ENCODE results near the gene OCIAD2.
"Not testable (repeated sequence)": the region's sequence is repeated elsewhere in the genome, so short reads cannot be mapped to it uniquely, and the experiment has no call there.

Gene OCIAD2

DNA sequence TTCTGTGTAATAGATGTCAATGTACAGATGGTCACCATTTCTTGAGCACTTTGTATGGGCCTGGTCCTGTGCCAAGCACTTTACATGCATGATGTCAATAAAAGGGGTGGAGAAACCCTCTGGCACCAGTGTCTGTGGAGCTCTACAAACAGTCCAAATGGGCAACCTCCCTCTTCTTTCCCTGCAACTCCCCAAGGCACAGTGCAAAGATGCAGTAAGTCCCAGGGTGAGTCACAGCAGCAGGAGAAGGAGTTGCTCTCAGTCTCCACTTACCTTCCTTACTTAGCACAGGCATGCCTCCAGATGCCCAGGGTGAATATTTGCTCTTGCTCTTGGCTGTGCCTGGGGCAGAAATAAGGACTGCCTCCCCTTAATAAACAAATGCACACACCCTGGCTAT lies 4.3 kb downstream of the OCIAD2 start:
- H3K27ac ChIP-seq: no peak overlapping the region
- no peaks in the 10 kb centered on the region for H3K9me3 ChIP-seq (replicated peaks in 1 of 11)
- H3K36me3 ChIP-seq: peaks cover 0 to 22% (median 5%) of the 10 kb centered on the region in 11 experiments; a peak in 9 of 22 replicates
- H3K4me3 ChIP-seq: no peak overlapping the region
- H3K9ac ChIP-seq: no peak overlapping the region
- no peaks in the 10 kb centered on the region for H4K20me1 ChIP-seq
- H3K4me1 ChIP-seq: peaks cover 17 to 30% (median 23%) of the 10 kb centered on the region in 10 experiments
- no peak for TF ChIP-seq Cebpa-rat (IDR thresholded peaks at IDR 0.05)
- H3K4me2 ChIP-seq: no peak overlapping the region
- peaks cover 0 to 14% (median 9%) of the 10 kb centered on the region in 11 experiments; a peak in 9 of 22 replicates for H3K27me3 ChIP-seq

DNA sequence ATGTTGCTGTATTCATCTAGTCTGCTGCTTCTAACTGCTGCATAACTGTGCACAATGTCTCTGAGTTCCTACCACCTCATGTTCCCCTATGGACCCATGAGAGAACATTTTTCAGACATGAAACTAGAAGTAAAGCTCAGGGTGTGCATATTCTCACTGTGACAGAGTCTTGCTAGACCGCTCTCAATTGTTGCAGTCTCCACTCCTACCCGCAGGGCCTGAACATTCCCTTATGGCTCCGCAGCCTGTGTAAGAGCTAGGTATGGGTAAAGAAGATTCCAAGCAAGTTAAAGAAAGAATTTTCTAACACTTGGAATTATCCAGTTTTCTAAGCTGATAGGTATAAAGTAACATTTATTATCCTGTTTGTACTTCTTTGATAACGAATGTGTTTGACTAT lies 5.4 kb downstream of the OCIAD2 start:
- no peaks in the 10 kb centered on the region for H4K20me1 ChIP-seq
- no peaks in the 10 kb centered on the region for H3K9me3 ChIP-seq (replicated peaks in 1 of 11)
- TF ChIP-seq Cebpa-rat (IDR thresholded peaks at IDR 0.05): no peak
- H3K4me2 ChIP-seq: no peak overlapping the region
- no peak overlapping the region for H3K27ac ChIP-seq
- no peak overlapping the region for H3K4me3 ChIP-seq
- peaks cover 8 to 24% (median 22%) of the 10 kb centered on the region in 10 experiments for H3K4me1 ChIP-seq
- H3K9ac ChIP-seq: no peak overlapping the region
- H3K27me3 ChIP-seq: peaks cover 0 to 7% (median 3%) of the 10 kb centered on the region in 11 experiments; a peak in 9 of 22 replicates
- H3K36me3 ChIP-seq: peaks cover 0 to 31% (median 6%) of the 10 kb centered on the region in 11 experiments; a peak in 9 of 22 replicates

DNA sequence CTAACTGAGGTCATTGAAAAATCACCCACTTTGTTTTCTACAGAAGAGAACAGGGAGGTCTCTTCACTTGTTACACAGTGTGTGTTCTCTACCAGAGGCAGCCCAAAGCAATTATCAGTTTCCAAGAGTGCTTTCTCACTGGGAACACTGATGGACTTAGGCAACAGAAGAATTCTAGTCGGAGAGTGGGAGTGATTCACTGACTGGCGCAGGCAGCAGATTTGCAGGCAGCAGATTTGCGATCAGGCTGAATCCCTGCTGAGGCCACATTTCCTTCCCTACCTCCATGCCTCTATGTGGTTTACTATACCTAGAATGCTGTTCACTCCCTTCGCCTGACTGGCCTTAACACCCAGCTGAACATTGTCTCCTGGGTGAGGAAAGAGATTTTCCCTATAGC lies 6.6 kb downstream of the OCIAD2 start:
- peak overlapping the region in 8 of 11 experiments; percentile 6 to 69 (median 44); a peak in 11 of 22 replicates for H3K4me2 ChIP-seq
- H3K9ac ChIP-seq: no peak overlapping the region
- H3K4me1 ChIP-seq: peaks cover 0 to 17% (median 15%) of the 10 kb centered on the region in 10 experiments; a peak in 16 of 20 replicates
- TF ChIP-seq Cebpa-rat (IDR thresholded peaks at IDR 0.05): no peak
- H3K36me3 ChIP-seq: peaks cover 0 to 31% (median 6%) of the 10 kb centered on the region in 11 experiments; a peak in 9 of 22 replicates
- H4K20me1 ChIP-seq: no peaks in the 10 kb centered on the region
- no peaks in the 10 kb centered on the region for H3K27me3 ChIP-seq
- no peak overlapping the region for H3K4me3 ChIP-seq
- H3K27ac ChIP-seq: peak overlapping the region in 4 of 11 experiments; percentile 48 to 68 (median 63); a peak in 10 of 22 replicates
- no peaks in the 10 kb centered on the region for H3K9me3 ChIP-seq (replicated peaks in 1 of 11)

DNA sequence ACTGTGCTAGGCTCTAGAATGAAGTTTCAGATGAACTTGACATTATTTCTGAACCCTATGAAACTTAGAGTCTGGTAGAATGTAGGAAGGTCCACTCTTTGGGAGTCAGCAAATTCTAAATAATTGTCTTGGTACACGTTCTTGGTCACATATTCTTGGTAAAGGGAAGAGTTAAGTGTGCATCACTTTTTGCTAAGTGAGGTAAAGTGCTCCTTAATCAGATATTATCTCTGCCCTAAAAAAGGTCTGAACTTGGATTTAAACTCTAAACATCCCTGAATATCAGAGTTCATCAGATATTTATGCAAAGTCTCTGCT lies 7.2 kb downstream of the OCIAD2 start:
- H3K36me3 ChIP-seq: peaks cover 0 to 31% (median 6%) of the 10 kb centered on the region in 11 experiments; a peak in 9 of 22 replicates
- no peak for TF ChIP-seq Cebpa-rat (IDR thresholded peaks at IDR 0.05)

DNA sequence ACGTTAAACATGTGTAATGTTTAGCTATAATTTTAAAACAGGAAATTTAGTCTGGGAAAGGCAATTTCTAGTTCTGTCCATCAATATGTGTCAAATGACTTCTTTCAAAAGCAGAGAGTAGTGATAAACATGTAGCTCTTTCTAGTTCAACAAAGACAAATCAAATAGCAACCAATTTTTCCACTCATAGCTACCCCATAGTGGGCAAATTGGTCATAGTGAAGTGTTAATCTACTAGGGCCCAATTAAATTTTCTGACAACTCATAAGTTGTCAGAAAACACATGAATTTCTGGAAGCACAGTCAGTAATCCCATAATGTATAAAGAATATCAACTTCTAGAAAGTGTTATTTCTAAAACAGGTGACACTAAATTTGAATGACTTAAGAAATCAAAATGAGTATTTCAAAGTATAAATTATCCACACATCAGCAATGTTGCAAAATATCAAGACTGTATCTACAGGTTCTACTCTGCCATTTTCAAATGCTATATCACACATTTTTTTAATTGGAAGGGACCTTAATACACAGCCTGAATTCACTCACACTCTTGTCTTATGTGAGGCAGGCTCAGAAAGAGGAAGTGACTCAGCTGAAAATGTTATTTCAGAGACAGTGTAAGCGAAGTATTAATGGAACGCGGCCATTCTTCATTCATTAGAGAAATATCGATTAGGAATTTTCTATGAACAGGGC lies 7.7 kb downstream of the OCIAD2 start:
- peaks cover 0 to 31% (median 6%) of the 10 kb centered on the region in 11 experiments; a peak in 9 of 22 replicates for H3K36me3 ChIP-seq
- H3K9me3 ChIP-seq (replicated peaks in 1 of 11): no peaks in the 10 kb centered on the region
- H3K27me3 ChIP-seq: no peaks in the 10 kb centered on the region
- H3K27ac ChIP-seq: peak overlapping the region in 9 of 11 experiments; percentile 3 to 68 (median 48); a peak in 14 of 22 replicates
- no peak for TF ChIP-seq Cebpa-rat (IDR thresholded peaks at IDR 0.05)
- peak overlapping the region in 1 of 10 experiments; percentile 26; a peak in 1 of 20 replicates for H3K4me3 ChIP-seq
- no peak overlapping the region for H3K9ac ChIP-seq
- peak overlapping the region; percentile 1 to 69 (median 42); a peak in 16 of 22 replicates for H3K4me2 ChIP-seq
- H4K20me1 ChIP-seq: no peaks in the 10 kb centered on the region
- H3K4me1 ChIP-seq: peaks cover 0 to 17% (median 15%) of the 10 kb centered on the region in 10 experiments; a peak in 15 of 20 replicates

More for the DNA sequence above, 7.2 kb downstream of the OCIAD2 start:
- Histone ChIP-seq H4K20me1 (no peaks in the 10 kb centered on the region), H3K4me3 (peak overlapping the region in 1 of 10 experiments; percentile 26; a peak in 1 of 20 replicates), H3K9me3 (replicated peaks in 1 of 11) (no peaks in the 10 kb centered on the region), H3K4me1 (peaks cover 0 to 17% (median 15%) of the 10 kb centered on the region in 10 experiments; a peak in 15 of 20 replicates), H3K4me2 (peak overlapping the region; percentile 1 to 69 (median 42); a peak in 16 of 22 replicates), H3K27me3 (no peaks in the 10 kb centered on the region), H3K9ac (no peak overlapping the region), H3K27ac (peak overlapping the region in 9 of 11 experiments; percentile 3 to 68 (median 48); a peak in 16 of 22 replicates)

DNA sequence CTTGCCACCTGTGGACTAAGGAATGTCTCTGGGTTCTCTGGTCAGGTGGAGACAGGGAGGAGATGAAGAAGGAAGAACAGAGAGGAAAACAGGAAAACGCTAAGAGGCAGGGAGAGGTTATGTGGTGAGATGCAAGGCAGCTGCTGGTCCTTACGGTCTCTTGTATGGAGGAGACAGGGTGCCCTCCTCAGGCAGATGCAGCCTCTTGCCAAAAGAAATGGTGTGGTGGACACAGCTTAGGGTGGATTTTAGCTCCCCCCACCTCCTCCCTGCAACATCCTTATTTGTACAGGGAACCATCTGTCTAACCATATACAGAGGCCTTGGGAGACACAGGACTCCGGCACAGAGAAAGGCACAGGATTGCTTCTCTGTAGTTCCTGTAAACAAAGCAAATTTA lies 9.7 kb downstream of the OCIAD2 start:
- no peak for TF ChIP-seq Cebpa-rat (IDR thresholded peaks at IDR 0.05)
- Histone ChIP-seq H3K36me3 (peaks cover 0 to 34% (median 11%) of the 10 kb centered on the region in 11 experiments; a peak in 9 of 22 replicates), H3K9ac (no peak overlapping the region), H3K27me3 (no peaks in the 10 kb centered on the region), H3K9me3 (replicated peaks in 1 of 11) (no peaks in the 10 kb centered on the region), H3K4me3 (no peak overlapping the region), H3K4me2 (no peak overlapping the region), H4K20me1 (no peaks in the 10 kb centered on the region), H3K27ac (no peak overlapping the region), H3K4me1 (peaks cover 2 to 21% (median 19%) of the 10 kb centered on the region in 10 experiments)

DNA sequence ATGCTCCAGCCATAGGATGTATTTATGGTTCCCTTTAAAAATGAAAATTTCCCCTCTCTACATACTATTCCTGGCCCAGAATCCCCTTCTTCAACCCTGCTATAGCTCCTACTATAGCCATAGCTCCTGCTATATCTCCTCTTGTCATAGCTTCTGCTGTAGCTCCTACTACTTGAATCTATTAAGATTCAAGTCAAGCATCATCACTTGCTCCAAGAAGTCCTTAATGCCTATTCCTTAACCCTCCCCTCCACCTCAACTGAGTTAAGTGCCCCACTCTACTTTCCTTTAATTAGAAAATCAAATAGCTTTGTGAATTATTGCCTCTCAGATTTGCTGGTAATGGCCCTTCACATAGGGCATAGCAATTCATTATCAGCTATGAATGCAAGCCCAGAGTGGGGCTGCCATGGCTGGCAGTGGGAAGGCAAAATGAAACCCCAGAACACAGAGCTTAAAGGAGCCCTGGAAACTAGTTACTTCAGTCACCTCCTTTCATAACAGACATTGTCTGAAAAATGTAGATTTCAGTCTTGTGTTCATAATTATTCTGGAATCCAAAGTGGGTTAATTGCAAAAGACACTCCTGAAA lies 15.4 kb downstream of the OCIAD2 start:
- Histone ChIP-seq H3K4me1 (peaks cover 9 to 16% (median 12%) of the 10 kb centered on the region in 10 experiments), H3K27ac (peak overlapping the region in 6 of 11 experiments; percentile 1 to 52 (median 27); a peak in 7 of 22 replicates), H3K4me3 (no peak overlapping the region), H3K9me3 (replicated peaks in 1 of 11) (peaks cover 0 to 16% (median 7%) of the 10 kb centered on the region in 11 experiments; a peak in 10 of 22 replicates), H4K20me1 (no peaks in the 10 kb centered on the region), H3K9ac (no peak overlapping the region), H3K36me3 (peaks cover 0 to 27% (median 8%) of the 10 kb centered on the region in 11 experiments; a peak in 10 of 22 replicates), H3K27me3 (no peaks in the 10 kb centered on the region), H3K4me2 (peak overlapping the region; percentile 16 to 73 (median 60))
- TF ChIP-seq Cebpa-rat (IDR thresholded peaks at IDR 0.05): no peak

DNA sequence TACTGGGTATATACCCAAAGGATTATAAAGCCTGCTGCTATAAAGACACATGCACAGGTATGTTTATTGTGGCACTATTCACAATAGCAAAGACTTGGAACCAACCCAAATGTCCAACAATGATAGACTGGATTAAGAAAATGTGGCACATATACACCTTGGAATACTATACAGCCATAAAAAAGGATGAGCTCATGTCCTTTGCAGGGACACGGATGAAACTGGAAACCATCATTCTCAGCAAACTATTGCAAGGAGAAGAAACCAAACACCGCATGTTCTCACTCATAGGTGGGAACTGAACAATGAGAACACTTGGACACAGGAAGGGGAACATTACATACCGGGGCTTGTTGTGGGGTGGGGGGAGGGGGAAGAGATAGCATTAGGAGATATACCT lies 16.8 kb downstream of the OCIAD2 start:
- Histone ChIP-seq H3K36me3 (peaks cover 0 to 27% (median 8%) of the 10 kb centered on the region in 11 experiments; a peak in 10 of 22 replicates), H3K9me3 (replicated peaks in 1 of 11) (peaks cover 0 to 16% (median 7%) of the 10 kb centered on the region in 11 experiments; a peak in 10 of 22 replicates), H3K4me1 (peaks cover 9 to 16% (median 12%) of the 10 kb centered on the region in 10 experiments)
- not testable (repeated sequence) for H4K20me1 ChIP-seq, H3K4me2 ChIP-seq, H3K9ac ChIP-seq, H3K27ac ChIP-seq, H3K4me3 ChIP-seq, H3K27me3 ChIP-seq

DNA sequence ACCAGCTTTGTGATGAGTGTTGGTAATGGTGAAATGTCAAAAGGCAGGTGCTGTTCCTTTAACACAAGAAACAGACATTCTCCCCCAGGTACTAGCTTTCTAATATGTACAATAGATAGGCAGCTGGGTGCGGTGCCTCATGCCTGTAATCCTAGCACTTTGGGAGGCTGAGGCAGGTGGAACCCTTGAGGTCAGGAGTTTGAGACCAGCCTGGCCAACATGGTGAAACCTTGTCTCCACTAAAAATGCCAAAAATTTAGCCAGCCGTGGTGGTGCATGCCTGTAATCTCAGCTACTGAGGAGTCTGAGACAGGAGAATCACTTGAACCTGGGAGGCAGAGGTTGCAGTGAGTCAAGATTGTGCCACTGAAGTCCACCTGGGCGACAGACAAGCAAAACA lies 24.9 kb downstream of the OCIAD2 start:
- not testable (repeated sequence) for H3K9me3 ChIP-seq (replicated peaks in 1 of 11); H3K27ac ChIP-seq; H3K4me3 ChIP-seq; H3K4me2 ChIP-seq; H3K36me3 ChIP-seq; H3K9ac ChIP-seq; H3K27me3 ChIP-seq; H3K4me1 ChIP-seq; H4K20me1 ChIP-seq

Measured in BLaER1 treated with 17β-estradiol and CSF1 and Interleukin-3, amounts not matched to agents 10 nM and 100 nM (cell line).